ENCODE measurements around the gene TMPRSS9. TPM values are rescaled to one million over a fixed set of nuclear protein-coding genes. Genes with fewer than 3 reads are reported as not detected.

Gene TMPRSS9
- total and polyA plus RNA-seq, 2 of the 13 experiments (the other 11 are each of a cell fraction or from before 2014, with no cell fraction given), result 2.5 to 5.2 TPM

DNA sequence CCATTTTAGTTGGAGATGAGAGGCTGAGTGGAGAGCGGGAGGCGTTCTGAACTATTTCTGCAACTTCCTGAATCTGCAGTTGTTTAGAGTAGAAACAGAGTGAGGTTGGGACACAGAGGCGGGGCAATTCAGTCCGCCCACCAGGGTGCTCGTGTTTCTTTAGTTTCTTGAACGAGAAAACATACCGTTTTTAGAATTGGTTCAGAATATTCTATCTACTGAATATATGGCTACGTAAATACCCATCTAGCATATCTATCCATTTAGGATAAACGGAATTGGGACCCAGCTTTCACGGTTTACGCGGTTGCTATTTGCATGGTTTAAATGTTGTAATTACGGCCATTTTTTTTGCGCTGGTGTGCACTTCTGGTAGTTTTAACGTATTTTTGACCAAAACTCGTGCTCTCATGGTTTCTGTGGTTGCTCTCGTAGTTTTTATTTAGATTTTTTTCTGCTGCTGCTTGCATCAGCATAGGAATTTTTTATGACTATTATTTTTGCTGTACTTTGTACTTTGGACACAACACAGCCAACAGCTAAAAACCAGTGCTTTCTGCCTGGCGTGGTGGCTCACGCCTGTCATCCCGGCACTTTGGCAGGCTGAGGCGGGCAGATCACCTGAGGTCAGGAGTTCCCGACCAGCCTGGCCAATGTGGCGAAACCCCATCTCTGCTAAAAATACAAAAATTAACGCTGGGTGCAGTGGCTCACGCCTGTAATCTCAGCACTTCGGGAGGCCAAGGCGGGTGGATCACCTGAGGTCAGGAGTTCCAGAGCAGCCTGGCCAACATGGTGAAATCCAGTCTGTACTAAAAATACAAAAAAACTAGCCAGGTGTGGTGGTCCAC is 34.6 kb downstream of the TMPRSS9 start (continued):
- TF ChIP-seq PCBP2 (optimal IDR thresholded peaks at IDR 0.05; ENCODE audit: low read depth, low read length, poor library complexity, severe bottlenecking) (no peak), HMG20A (CRISPR knock-in tag; IDR thresholded peaks at IDR 0.05; ENCODE audit: borderline replicate concordance) (no peak; the same call in 1 of the 2 replicates), FOXA3 (CRISPR knock-in tag; IDR thresholded peaks at IDR 0.05) (peak; percentile 18; the same call in 1 of the 2 replicates), ZNF446 (CRISPR knock-in tag; IDR thresholded peaks at IDR 0.05) (no peak), ATF7-NPFF (CRISPR knock-in tag; IDR thresholded peaks at IDR 0.05; ENCODE audit: low read depth) (no peak), ZNF766 (CRISPR knock-in tag; IDR thresholded peaks at IDR 0.05; ENCODE audit: borderline replicate concordance) (no peak), LRRFIP1 (CRISPR knock-in tag; conservative IDR thresholded peaks at IDR 0.05) (no peak), ZNF260 (CRISPR knock-in tag; IDR thresholded peaks at IDR 0.05; ENCODE audit: borderline replicate concordance, low read depth) (no peak), PLSCR1 (CRISPR knock-in tag; IDR thresholded peaks at IDR 0.05; ENCODE audit: borderline replicate concordance) (no peak), ZNF720 (CRISPR knock-in tag; IDR thresholded peaks at IDR 0.05) (no peak), THYN1 (CRISPR knock-in tag; IDR thresholded peaks at IDR 0.05; ENCODE audit: borderline replicate concordance, low read depth) (no peak), CBX1 (IDR thresholded peaks at IDR 0.05; ENCODE audit: low read depth) (no peak), ZNF138 (CRISPR knock-in tag; IDR thresholded peaks at IDR 0.05; ENCODE audit: low read depth) (no peak), SP4 (CRISPR knock-in tag; IDR thresholded peaks at IDR 0.05) (no peak), ZNF512B (CRISPR knock-in tag; IDR thresholded peaks at IDR 0.05; ENCODE audit: borderline replicate concordance) (no peak), ARNT2 (CRISPR knock-in tag; IDR thresholded peaks at IDR 0.05; ENCODE audit: low read depth) (no peak)
- TF ChIP-seq, protein P1, sequence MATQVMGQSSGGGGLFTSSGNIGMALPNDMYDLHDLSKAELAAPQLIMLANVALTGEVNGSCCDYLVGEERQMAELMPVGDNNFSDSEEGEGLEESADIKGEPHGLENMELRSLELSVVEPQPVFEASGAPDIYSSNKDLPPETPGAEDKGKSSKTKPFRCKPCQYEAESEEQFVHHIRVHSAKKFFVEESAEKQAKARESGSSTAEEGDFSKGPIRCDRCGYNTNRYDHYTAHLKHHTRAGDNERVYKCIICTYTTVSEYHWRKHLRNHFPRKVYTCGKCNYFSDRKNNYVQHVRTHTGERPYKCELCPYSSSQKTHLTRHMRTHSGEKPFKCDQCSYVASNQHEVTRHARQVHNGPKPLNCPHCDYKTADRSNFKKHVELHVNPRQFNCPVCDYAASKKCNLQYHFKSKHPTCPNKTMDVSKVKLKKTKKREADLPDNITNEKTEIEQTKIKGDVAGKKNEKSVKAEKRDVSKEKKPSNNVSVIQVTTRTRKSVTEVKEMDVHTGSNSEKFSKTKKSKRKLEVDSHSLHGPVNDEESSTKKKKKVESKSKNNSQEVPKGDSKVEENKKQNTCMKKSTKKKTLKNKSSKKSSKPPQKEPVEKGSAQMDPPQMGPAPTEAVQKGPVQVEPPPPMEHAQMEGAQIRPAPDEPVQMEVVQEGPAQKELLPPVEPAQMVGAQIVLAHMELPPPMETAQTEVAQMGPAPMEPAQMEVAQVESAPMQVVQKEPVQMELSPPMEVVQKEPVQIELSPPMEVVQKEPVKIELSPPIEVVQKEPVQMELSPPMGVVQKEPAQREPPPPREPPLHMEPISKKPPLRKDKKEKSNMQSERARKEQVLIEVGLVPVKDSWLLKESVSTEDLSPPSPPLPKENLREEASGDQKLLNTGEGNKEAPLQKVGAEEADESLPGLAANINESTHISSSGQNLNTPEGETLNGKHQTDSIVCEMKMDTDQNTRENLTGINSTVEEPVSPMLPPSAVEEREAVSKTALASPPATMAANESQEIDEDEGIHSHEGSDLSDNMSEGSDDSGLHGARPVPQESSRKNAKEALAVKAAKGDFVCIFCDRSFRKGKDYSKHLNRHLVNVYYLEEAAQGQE (IDR thresholded peaks at IDR 0.05; ENCODE audit: borderline replicate concordance in 1 of 2, low read depth in 1 of 2, low read length in 2 of 2), result no peak
